Measurements from ENCODE around the gene KLF1. TPM values are rescaled to one million over a fixed set of nuclear protein-coding genes. Genes with fewer than 3 reads are reported as not detected.

KLF1 gene
- total RNA-seq (2012; rRNA removed) = under 0.01 and 0.44 TPM in 2 replicates

- peak within 1 kb of the TSS; percentile 57 for H3K4me3 ChIP-seq (ENCODE audit: low read length)
- peak within 1 kb of the TSS; percentile 82 for H3K4me2 ChIP-seq (ENCODE audit: low read length)
- H3K9ac ChIP-seq (ENCODE audit: low read depth, low read length) = no peak within 1 kb of the TSS
- no peaks in the 10 kb centered on the region for H3K36me3 ChIP-seq (ENCODE audit: insufficient read depth, low read length)
- H3K9me3 ChIP-seq (replicated peaks; ENCODE audit: low read length) = peaks cover 14% of the 10 kb centered on the region
- H3K27me3 ChIP-seq (ENCODE audit: control insufficient read depth, insufficient read depth, low read length) = peaks cover 34% of the 10 kb centered on the region
- peaks cover 17% of the 10 kb centered on the region for H3K4me1 ChIP-seq (ENCODE audit: control insufficient read depth, insufficient read depth, low read length)
Observed at GRCh38 chr19:12886969-12887747, at the start of gene KLF1. Gene KLF1 (minus strand): TSS chr19:12887201. CDS start chr19:12887140, 61 bp downstream.

GRCh38 chr19:12936582-12936981, 49.6 kb upstream of the KLF1 start:
- no peak overlapping the region for H3K4me2 ChIP-seq (ENCODE audit: low read length)
- H3K9me3 ChIP-seq (replicated peaks; ENCODE audit: low read length) = no peaks in the 10 kb centered on the region
- H3K27me3 ChIP-seq (ENCODE audit: control insufficient read depth, insufficient read depth, low read length) = no peaks in the 10 kb centered on the region
- peaks cover 31% of the 10 kb centered on the region for H3K36me3 ChIP-seq (ENCODE audit: insufficient read depth, low read length)
- no peak overlapping the region for H3K4me3 ChIP-seq (ENCODE audit: low read length)
- peaks cover 31% of the 10 kb centered on the region for H3K4me1 ChIP-seq (ENCODE audit: control insufficient read depth, insufficient read depth, low read length)
- H3K9ac ChIP-seq (ENCODE audit: low read depth, low read length) = no peak overlapping the region

GRCh38 chr19:12935071-12935470, 48.1 kb upstream of the KLF1 start:
- peaks cover 21% of the 10 kb centered on the region for H3K4me1 ChIP-seq (ENCODE audit: control insufficient read depth, insufficient read depth, low read length)
- H3K4me2 ChIP-seq (ENCODE audit: low read length) = no peak overlapping the region
- H3K9ac ChIP-seq (ENCODE audit: low read depth, low read length) = no peak overlapping the region

GRCh38 chr19:12933287-12934072, 46.5 kb upstream of the KLF1 start, which contains the start of gene FARSA:
Gene FARSA (minus strand): TSS chr19:12933711. CDS start chr19:12933696, 15 bp downstream.
- peaks cover 18% of the 10 kb centered on the region for H3K36me3 ChIP-seq (ENCODE audit: insufficient read depth, low read length)
- peak within 1 kb of the TSS; percentile 88 for H3K4me3 ChIP-seq (ENCODE audit: low read length)
- H3K4me2 ChIP-seq (ENCODE audit: low read length) = peak within 1 kb of the TSS; percentile 92
- H3K9ac ChIP-seq (ENCODE audit: low read depth, low read length) = peak within 1 kb of the TSS; percentile 93
- H3K27me3 ChIP-seq (ENCODE audit: control insufficient read depth, insufficient read depth, low read length) = no peaks in the 10 kb centered on the region
- H3K4me1 ChIP-seq (ENCODE audit: control insufficient read depth, insufficient read depth, low read length) = peaks cover 16% of the 10 kb centered on the region
- no peaks in the 10 kb centered on the region for H3K9me3 ChIP-seq (replicated peaks; ENCODE audit: low read length)

More at GRCh38 chr19:12935071-12935470, 48.1 kb upstream of the KLF1 start:
- H3K4me3 ChIP-seq (ENCODE audit: low read length) = no peak overlapping the region
- peaks cover 21% of the 10 kb centered on the region for H3K36me3 ChIP-seq (ENCODE audit: insufficient read depth, low read length)
- no peaks in the 10 kb centered on the region for H3K27me3 ChIP-seq (ENCODE audit: control insufficient read depth, insufficient read depth, low read length)
- H3K9me3 ChIP-seq (replicated peaks; ENCODE audit: low read length) = no peaks in the 10 kb centered on the region

GRCh38 chr19:12932392-12933286, 45.6 kb upstream of the KLF1 start:
- peak overlapping the region; percentile 93 for H3K9ac ChIP-seq (ENCODE audit: low read depth, low read length)

GRCh38 chr19:12930002-12930645, 43.1 kb upstream of the KLF1 start:
- Histone ChIP-seq H3K9me3 (replicated peaks; ENCODE audit: low read length) (no peaks in the 10 kb centered on the region), H3K36me3 (ENCODE audit: insufficient read depth, low read length) (peaks cover 36% of the 10 kb centered on the region), H3K27me3 (ENCODE audit: control insufficient read depth, insufficient read depth, low read length) (no peaks in the 10 kb centered on the region), H3K4me3 (ENCODE audit: low read length) (no peak overlapping the region), H3K9ac (ENCODE audit: low read depth, low read length) (no peak overlapping the region), H3K4me1 (ENCODE audit: control insufficient read depth, insufficient read depth, low read length) (peaks cover 6% of the 10 kb centered on the region), H3K4me2 (ENCODE audit: low read length) (no peak overlapping the region)

More at GRCh38 chr19:12932392-12933286, 45.6 kb upstream of the KLF1 start:
- H3K9me3 ChIP-seq (replicated peaks; ENCODE audit: low read length) = no peaks in the 10 kb centered on the region
- H3K27me3 ChIP-seq (ENCODE audit: control insufficient read depth, insufficient read depth, low read length) = no peaks in the 10 kb centered on the region
- H3K36me3 ChIP-seq (ENCODE audit: insufficient read depth, low read length) = peaks cover 23% of the 10 kb centered on the region
- H3K4me2 ChIP-seq (ENCODE audit: low read length) = peak overlapping the region; percentile 92
- H3K4me3 ChIP-seq (ENCODE audit: low read length) = peak overlapping the region; percentile 88
- peaks cover 11% of the 10 kb centered on the region for H3K4me1 ChIP-seq (ENCODE audit: control insufficient read depth, insufficient read depth, low read length)

- no peaks in the 10 kb centered on the region for H3K27me3 ChIP-seq (ENCODE audit: control insufficient read depth, insufficient read depth, low read length)
- H3K9ac ChIP-seq (ENCODE audit: low read depth, low read length) = no peak overlapping the region
- H3K4me3 ChIP-seq (ENCODE audit: low read length) = no peak overlapping the region
- H3K4me2 ChIP-seq (ENCODE audit: low read length) = no peak overlapping the region
- H3K4me1 ChIP-seq (ENCODE audit: control insufficient read depth, insufficient read depth, low read length) = no peaks in the 10 kb centered on the region
- peaks cover 56% of the 10 kb centered on the region for H3K36me3 ChIP-seq (ENCODE audit: insufficient read depth, low read length)
- no peaks in the 10 kb centered on the region for H3K9me3 ChIP-seq (replicated peaks; ENCODE audit: low read length)
Observed at GRCh38 chr19:12924621-12925310, 37.8 kb upstream of the KLF1 start.

- Histone ChIP-seq H3K4me1 (ENCODE audit: control insufficient read depth, insufficient read depth, low read length) (peaks cover 4% of the 10 kb centered on the region), H3K36me3 (ENCODE audit: insufficient read depth, low read length) (peaks cover 42% of the 10 kb centered on the region), H3K9ac (ENCODE audit: low read depth, low read length) (no peak overlapping the region), H3K4me2 (ENCODE audit: low read length) (no peak overlapping the region), H3K4me3 (ENCODE audit: low read length) (no peak overlapping the region), H3K27me3 (ENCODE audit: control insufficient read depth, insufficient read depth, low read length) (no peaks in the 10 kb centered on the region), H3K9me3 (replicated peaks; ENCODE audit: low read length) (no peaks in the 10 kb centered on the region)
Observed at GRCh38 chr19:12922959-12923358, 36.0 kb upstream of the KLF1 start.

GRCh38 chr19:12921047-12921446, 34.0 kb upstream of the KLF1 start:
- Histone ChIP-seq H3K4me1 (ENCODE audit: control insufficient read depth, insufficient read depth, low read length) (peaks cover 4% of the 10 kb centered on the region), H3K9ac (ENCODE audit: low read depth, low read length) (no peak overlapping the region), H3K4me3 (ENCODE audit: low read length) (no peak overlapping the region), H3K9me3 (replicated peaks; ENCODE audit: low read length) (no peaks in the 10 kb centered on the region), H3K27me3 (ENCODE audit: control insufficient read depth, insufficient read depth, low read length) (no peaks in the 10 kb centered on the region), H3K4me2 (ENCODE audit: low read length) (no peak overlapping the region), H3K36me3 (ENCODE audit: insufficient read depth, low read length) (peaks cover 31% of the 10 kb centered on the region)

GRCh38 chr19:12918253-12918652, 31.3 kb upstream of the KLF1 start:
- H3K4me1 ChIP-seq (ENCODE audit: control insufficient read depth, insufficient read depth, low read length) = peaks cover 12% of the 10 kb centered on the region
- no peaks in the 10 kb centered on the region for H3K9me3 ChIP-seq (replicated peaks; ENCODE audit: low read length)
- no peak overlapping the region for H3K4me3 ChIP-seq (ENCODE audit: low read length)
- peaks cover 11% of the 10 kb centered on the region for H3K36me3 ChIP-seq (ENCODE audit: insufficient read depth, low read length)
- no peak overlapping the region for H3K4me2 ChIP-seq (ENCODE audit: low read length)
- H3K27me3 ChIP-seq (ENCODE audit: control insufficient read depth, insufficient read depth, low read length) = no peaks in the 10 kb centered on the region
- H3K9ac ChIP-seq (ENCODE audit: low read depth, low read length) = no peak overlapping the region

Measured in skeletal muscle satellite cell (primary cell).